ENCODE data around the gene MOCS1.

DNA sequence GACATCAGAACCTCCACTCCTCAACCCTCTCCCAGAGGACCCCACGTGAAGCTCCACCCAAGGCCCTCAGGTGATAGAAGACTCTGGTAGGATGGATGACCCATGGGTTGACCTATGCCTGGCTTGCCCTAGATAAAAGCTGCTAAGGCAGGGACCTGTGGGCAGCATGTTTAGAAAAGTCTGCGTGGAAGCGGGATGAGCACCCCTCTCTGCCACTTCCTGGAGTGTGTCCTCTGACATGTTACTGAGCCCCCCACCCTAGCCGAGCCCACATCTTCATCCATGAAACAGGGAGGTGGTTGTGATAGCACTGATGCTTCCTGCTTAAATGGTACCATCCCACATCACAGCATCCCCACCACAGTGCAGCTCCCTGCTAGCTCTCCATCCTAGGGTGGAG lies 21.8 kb downstream of the MOCS1 start:
- TF ChIP-seq CREB1 (CRISPR knock-in tag; IDR thresholded peaks at IDR 0.05; ENCODE audit: low read depth), result no peak
- no peak for TF ChIP-seq EZH2phosphoT487 (IDR thresholded peaks at IDR 0.05; ENCODE audit: unreplicated experiment)
- TF ChIP-seq, protein P1, sequence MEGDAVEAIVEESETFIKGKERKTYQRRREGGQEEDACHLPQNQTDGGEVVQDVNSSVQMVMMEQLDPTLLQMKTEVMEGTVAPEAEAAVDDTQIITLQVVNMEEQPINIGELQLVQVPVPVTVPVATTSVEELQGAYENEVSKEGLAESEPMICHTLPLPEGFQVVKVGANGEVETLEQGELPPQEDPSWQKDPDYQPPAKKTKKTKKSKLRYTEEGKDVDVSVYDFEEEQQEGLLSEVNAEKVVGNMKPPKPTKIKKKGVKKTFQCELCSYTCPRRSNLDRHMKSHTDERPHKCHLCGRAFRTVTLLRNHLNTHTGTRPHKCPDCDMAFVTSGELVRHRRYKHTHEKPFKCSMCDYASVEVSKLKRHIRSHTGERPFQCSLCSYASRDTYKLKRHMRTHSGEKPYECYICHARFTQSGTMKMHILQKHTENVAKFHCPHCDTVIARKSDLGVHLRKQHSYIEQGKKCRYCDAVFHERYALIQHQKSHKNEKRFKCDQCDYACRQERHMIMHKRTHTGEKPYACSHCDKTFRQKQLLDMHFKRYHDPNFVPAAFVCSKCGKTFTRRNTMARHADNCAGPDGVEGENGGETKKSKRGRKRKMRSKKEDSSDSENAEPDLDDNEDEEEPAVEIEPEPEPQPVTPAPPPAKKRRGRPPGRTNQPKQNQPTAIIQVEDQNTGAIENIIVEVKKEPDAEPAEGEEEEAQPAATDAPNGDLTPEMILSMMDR (conservative IDR thresholded peaks at IDR 0.05; ENCODE audit: low read depth in 2 of 2), result no peak
- TF ChIP-seq NANOG (IDR thresholded peaks at IDR 0.05; ENCODE audit: borderline replicate concordance), result no peak
- no peak for TF ChIP-seq POLR2AphosphoS5 (IDR thresholded peaks at IDR 0.05; ENCODE audit: low read depth)
- TF ChIP-seq, protein P2, sequence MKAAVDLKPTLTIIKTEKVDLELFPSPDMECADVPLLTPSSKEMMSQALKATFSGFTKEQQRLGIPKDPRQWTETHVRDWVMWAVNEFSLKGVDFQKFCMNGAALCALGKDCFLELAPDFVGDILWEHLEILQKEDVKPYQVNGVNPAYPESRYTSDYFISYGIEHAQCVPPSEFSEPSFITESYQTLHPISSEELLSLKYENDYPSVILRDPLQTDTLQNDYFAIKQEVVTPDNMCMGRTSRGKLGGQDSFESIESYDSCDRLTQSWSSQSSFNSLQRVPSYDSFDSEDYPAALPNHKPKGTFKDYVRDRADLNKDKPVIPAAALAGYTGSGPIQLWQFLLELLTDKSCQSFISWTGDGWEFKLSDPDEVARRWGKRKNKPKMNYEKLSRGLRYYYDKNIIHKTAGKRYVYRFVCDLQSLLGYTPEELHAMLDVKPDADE (IDR thresholded peaks at IDR 0.05), result no peak
- no peak for TF ChIP-seq EZH2 (IDR thresholded peaks at IDR 0.05; ENCODE audit: low read depth, unreplicated experiment)
- TF ChIP-seq, protein P3, sequence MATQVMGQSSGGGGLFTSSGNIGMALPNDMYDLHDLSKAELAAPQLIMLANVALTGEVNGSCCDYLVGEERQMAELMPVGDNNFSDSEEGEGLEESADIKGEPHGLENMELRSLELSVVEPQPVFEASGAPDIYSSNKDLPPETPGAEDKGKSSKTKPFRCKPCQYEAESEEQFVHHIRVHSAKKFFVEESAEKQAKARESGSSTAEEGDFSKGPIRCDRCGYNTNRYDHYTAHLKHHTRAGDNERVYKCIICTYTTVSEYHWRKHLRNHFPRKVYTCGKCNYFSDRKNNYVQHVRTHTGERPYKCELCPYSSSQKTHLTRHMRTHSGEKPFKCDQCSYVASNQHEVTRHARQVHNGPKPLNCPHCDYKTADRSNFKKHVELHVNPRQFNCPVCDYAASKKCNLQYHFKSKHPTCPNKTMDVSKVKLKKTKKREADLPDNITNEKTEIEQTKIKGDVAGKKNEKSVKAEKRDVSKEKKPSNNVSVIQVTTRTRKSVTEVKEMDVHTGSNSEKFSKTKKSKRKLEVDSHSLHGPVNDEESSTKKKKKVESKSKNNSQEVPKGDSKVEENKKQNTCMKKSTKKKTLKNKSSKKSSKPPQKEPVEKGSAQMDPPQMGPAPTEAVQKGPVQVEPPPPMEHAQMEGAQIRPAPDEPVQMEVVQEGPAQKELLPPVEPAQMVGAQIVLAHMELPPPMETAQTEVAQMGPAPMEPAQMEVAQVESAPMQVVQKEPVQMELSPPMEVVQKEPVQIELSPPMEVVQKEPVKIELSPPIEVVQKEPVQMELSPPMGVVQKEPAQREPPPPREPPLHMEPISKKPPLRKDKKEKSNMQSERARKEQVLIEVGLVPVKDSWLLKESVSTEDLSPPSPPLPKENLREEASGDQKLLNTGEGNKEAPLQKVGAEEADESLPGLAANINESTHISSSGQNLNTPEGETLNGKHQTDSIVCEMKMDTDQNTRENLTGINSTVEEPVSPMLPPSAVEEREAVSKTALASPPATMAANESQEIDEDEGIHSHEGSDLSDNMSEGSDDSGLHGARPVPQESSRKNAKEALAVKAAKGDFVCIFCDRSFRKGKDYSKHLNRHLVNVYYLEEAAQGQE (IDR thresholded peaks at IDR 0.05; ENCODE audit: unreplicated experiment), result no peak
- TF ChIP-seq ZNF114 (CRISPR knock-in tag; IDR thresholded peaks at IDR 0.05), result no peak
- TF ChIP-seq JUNB (IDR thresholded peaks at IDR 0.05; ENCODE audit: unreplicated experiment), result no peak
- no peak for TF ChIP-seq ZNF331 (CRISPR knock-in tag; IDR thresholded peaks at IDR 0.05; ENCODE audit: low read depth)
- no peak for TF ChIP-seq STAT1 (IDR thresholded peaks at IDR 0.05; ENCODE audit: unreplicated experiment)
